Parathyroid adenoma (tissue), 2 donors: ENCODE results near the gene TPD52L3.

Experiments
- H2AFZ ChIP-seq: fragments of 300-600 bp; sonication (generic); one replicate; pipeline ENCODE4 v1.7.0; 2017; ENCODE audit warnings: antibody characterized with exemption, mild to moderate bottlenecking
- H3K27ac ChIP-seq: fragments of 300-600 bp; sonication (generic); one replicate; pipeline ENCODE4 v1.7.0; 2017
- H3K27me3 ChIP-seq: fragments of 300-600 bp; sonication (generic); one replicate; pipeline ENCODE4 v1.7.0; 2017; ENCODE audit warnings: low read length; ENCODE audit not compliant: control insufficient read depth, insufficient read depth
- H3K36me3 ChIP-seq: fragments of 300-600 bp; sonication (generic); one replicate; pipeline ENCODE4 v1.7.0; 2017; ENCODE audit warnings: low read length; ENCODE audit not compliant: control insufficient read depth, insufficient read depth
- H3K4me1 ChIP-seq: fragments of 300-600 bp; sonication (generic); one replicate; pipeline ENCODE4 v1.7.0; 2017; ENCODE audit warnings: control low read depth
- H3K4me2 ChIP-seq: fragments of 300-600 bp; sonication (generic); one replicate; pipeline ENCODE4 v1.7.0; 2017; ENCODE audit warnings: low read length
- H3K4me3 ChIP-seq: fragments of 300-600 bp; sonication (generic); one replicate; pipeline ENCODE4 v1.7.0; 2017; ENCODE audit warnings: low read depth, low read length
- H3K79me2 ChIP-seq: fragments of 300-600 bp; sonication (generic); one replicate; pipeline ENCODE4 v1.7.0; 2017; ENCODE audit warnings: control low read depth
- H3K9ac ChIP-seq: fragments of 300-600 bp; sonication (generic); one replicate; pipeline ENCODE4 v1.7.0; 2017; ENCODE audit warnings: mild to moderate bottlenecking
- H3K9me3 ChIP-seq: fragments of 300-600 bp; sonication (generic); one replicate; pipeline ENCODE4 v1.7.0; 2017; ENCODE audit warnings: low read length; ENCODE audit not compliant: control insufficient read depth
- TF ChIP-seq, protein P1 (sequence below): fragments of 300-600 bp; sonication (generic); IDR thresholded peaks from one replicate; pipeline ENCODE4 v1.7.0; 2017; ENCODE audit warnings: antibody characterized with exemption, mild to moderate bottlenecking
- donor health status: primary hyperparathyroidism.

TPD52L3 gene

DNA sequence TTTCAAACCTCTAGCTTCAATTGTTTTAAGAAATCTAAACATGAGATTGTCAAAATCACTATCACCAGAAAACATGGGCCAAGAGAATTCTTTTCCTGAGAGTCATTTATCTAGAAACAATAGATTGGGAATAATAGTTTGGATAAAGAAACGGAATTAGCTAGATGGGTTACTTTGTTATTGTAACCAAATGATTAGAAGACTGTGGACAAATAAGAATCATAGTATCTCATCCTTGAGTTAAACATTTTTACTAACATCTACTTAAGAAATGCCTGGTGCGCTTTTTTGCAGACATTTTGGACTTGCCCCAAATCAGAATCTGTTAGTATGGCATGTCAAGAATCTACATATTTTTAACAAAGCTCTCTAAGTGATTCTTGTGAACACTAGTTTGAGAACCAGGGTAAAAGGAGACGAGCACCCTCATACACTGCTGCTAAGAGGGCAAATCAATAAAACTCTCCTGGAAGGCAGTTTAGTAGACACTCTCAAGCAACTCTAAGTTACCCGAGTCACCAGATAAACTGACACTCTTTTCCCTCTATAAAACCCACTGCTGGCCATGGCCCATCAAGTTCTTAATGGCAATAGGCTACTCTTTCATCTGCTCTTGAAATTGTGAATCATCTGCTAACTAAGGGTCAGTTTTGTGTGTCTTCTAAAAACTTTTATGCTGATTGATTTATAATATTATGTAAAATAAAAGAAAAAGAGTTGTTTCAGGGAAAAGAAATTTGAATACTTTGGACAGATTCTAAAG lies 39.1 kb downstream of the TPD52L3 start:
- Histone ChIP-seq H3K27me3 (no peaks in the 10 kb centered on the region), H3K4me2 (no peak overlapping the region), H3K9me3 (no peaks in the 10 kb centered on the region), H3K36me3 (no peaks in the 10 kb centered on the region), H3K4me3 (no peak overlapping the region), H3K9ac (no peak overlapping the region), H3K4me1 (no peaks in the 10 kb centered on the region), H2AFZ (no peak overlapping the region), H3K79me2 (no peaks in the 10 kb centered on the region), H3K27ac (no peak overlapping the region)
- TF ChIP-seq, protein P1, sequence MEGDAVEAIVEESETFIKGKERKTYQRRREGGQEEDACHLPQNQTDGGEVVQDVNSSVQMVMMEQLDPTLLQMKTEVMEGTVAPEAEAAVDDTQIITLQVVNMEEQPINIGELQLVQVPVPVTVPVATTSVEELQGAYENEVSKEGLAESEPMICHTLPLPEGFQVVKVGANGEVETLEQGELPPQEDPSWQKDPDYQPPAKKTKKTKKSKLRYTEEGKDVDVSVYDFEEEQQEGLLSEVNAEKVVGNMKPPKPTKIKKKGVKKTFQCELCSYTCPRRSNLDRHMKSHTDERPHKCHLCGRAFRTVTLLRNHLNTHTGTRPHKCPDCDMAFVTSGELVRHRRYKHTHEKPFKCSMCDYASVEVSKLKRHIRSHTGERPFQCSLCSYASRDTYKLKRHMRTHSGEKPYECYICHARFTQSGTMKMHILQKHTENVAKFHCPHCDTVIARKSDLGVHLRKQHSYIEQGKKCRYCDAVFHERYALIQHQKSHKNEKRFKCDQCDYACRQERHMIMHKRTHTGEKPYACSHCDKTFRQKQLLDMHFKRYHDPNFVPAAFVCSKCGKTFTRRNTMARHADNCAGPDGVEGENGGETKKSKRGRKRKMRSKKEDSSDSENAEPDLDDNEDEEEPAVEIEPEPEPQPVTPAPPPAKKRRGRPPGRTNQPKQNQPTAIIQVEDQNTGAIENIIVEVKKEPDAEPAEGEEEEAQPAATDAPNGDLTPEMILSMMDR, result no peak

DNA sequence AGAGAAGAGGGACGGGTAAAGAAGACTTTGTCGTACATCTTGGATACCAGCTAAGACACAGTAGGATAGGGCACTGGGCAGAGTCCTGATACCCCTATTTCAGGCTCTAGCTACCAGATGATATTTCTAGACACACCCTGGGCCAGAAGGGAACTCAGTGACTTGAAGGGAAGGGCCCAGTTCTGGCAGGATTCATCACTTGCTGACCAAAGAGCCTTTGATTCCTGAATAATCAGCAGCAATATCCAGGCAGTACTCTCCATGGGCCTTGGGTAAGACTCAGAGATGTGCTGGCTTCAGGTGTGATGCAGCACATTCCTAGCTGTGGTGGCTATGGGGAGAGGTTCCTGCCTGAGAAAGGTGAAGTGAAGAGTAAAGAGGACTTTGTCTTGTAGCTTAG lies 40.7 kb downstream of the TPD52L3 start:
- H3K9me3 ChIP-seq, result no peaks in the 10 kb centered on the region
- no peak overlapping the region for H2AFZ ChIP-seq
- H3K79me2 ChIP-seq, result no peaks in the 10 kb centered on the region
- no peak overlapping the region for H3K9ac ChIP-seq
- no peaks in the 10 kb centered on the region for H3K36me3 ChIP-seq
- H3K4me3 ChIP-seq, result no peak overlapping the region
- TF ChIP-seq, protein P1, result no peak
- H3K27ac ChIP-seq, result no peak overlapping the region
- no peaks in the 10 kb centered on the region for H3K4me1 ChIP-seq
- H3K4me2 ChIP-seq, result no peak overlapping the region
- H3K27me3 ChIP-seq, result no peaks in the 10 kb centered on the region
